Hematopoietic multipotent progenitor cell treated with erythropoietin and hydrocortisone succinate and interleukin-3 and kit ligand, for 4 days (in vitro differentiated cells): ENCODE measurements around the gene RGS7.
"Not testable (repeated sequence)": the region's sequence is repeated elsewhere in the genome, so short reads cannot be mapped to it uniquely, and the experiment has no call there.

ENCODE experiments used
- DNase-seq: peaks from one replicate; pipeline ENCODE4 v3.0.0-alpha.2; 2015

The RGS7 gene

DNA sequence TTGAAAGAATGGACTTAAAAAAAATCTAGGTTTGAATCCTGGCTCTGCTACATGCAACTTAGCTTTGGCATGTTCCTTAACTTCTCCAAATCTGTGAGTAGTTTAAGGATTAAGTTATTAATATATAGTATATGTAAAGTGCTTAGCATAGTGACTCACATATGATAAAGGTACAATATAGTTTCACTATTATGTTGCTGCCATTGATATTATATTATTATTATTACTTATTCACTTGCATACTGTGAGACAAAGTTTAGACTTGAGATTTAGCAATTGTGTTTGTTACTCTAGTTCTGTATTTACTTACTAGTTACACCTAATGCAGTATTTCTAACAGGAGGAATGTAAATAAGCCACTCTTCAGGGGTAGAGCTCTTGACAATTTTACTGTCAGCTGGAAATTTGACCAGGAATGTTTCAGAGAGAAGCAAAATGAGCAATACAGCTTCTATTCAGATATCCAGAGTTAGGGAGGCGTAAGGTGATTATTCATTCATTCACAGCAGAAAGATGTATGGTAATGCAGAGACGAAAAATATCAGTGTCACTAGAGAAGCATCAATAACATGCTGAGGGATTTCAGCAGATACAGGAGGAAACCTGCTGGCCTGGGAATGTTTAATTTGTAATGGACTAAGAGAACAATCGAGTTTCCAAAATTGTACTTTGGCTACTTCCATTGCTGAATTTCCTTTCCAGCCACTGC lies 25.5 kb downstream of the RGS7 start:
- no peak for DNase-seq

DNA sequence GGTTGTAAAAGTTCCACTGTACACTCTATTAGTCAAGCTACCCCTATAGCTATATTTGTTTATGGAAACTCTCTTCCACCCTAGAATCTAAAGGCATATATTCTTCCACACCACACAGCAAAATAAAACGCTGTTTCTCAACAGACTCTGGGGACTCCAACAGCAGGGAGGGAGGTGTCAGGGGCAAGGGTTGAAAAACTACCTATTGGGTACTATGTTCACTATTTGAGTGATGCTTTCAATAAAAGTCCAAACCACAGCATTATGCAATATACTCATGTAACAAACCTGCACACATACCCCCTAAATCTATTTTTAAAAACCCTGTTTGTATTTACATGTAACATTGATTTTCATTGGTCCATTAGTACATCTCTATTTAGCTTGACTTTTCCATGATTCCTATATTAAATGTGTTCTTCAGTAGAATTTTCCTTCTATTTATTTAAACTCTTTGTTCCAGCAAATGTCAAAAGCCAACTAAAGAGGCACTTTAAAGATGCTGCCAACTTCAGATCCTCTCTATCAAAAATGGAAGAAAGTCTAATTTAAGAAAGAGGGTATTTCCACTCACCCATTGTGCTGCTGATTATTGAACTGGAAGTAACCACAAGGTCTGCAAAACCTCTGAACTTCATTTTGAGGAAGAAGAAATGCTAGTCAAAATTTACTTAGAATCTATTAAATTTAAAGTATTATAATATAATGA lies 26.2 kb downstream of the RGS7 start:
- DNase-seq, result no peak

- no peak for DNase-seq
Observed at GRCh38 chr1:241325456-241325855, 31.5 kb downstream of the RGS7 start.

DNA sequence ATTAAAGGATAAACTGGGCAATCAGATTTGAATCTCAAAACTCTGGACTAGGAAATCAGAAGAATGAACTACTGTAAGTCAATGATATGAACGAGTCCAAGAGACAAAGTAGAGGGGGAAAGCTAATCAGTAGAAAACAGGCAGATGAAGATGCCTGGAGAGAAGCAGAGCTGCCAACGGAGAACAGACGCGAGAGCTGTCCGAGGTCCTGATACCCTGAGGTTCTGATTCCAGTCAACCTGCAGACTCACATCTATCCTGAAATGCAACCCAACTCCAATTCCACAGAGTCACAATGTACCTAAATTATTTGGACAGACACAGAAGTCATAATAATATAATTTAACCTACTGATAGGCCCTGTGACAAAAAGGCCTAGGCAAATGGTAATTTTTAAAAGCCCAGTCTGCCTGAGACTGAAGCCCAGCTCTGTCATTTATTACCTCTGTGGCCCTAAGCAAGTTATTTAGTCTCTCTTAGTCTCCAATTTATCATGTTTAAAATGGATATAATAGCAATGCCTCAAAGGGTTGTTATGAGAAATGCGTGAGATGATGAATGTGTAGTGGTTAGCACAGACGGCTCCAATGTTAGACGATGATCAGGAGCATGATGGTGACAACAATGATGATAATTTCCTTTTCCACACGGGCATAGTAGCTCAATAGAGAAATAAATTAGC lies 33.4 kb downstream of the RGS7 start:
- peak; percentile 64 for DNase-seq

DNA sequence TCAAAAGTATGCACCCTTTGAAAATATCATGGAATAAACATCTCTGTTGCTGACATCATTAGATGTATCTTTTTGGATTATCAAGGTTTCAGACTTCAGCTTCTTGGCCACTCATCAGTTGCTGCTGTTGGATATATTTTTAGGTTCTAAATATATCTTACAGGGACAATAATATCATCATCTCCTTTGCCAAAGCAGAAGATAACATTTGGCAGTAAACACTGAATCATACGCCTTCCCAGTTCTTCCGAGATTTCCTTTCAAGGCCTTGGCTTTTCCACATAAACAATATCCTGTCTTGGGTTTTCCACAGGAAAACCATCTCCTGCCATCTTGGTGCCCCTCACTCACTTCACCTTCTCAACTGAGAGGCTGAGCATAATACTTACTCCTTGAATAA lies 39.3 kb downstream of the RGS7 start:
- no peak for DNase-seq

DNA sequence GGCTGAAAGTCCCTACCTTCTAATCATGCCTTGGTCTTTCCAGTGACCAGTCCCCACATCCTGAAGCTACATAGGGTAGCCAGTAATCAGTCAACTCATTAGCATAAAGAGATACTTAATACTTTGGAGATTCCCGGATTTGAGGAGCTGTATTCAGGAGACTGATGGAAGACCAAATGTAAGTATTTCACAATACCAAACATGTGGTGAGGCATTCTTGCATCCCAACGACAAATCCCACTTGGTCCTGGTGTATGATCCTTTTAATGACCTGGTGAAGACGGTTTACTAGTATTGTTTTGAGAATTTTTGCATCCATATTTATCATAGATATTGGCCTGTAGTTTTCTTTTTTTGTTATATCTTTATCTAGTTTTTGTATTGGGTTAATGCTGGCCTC lies 40.6 kb downstream of the RGS7 start:
- DNase-seq, result no peak

- DNase-seq, result no peak
Observed at GRCh38 chr1:241311056-241311746, 45.8 kb downstream of the RGS7 start.

GRCh38 chr1:241310451-241310850 lies 46.6 kb downstream of the RGS7 start:
- no peak for DNase-seq

GRCh38 chr1:241309651-241310050 lies 47.4 kb downstream of the RGS7 start:
- no peak for DNase-seq

DNA sequence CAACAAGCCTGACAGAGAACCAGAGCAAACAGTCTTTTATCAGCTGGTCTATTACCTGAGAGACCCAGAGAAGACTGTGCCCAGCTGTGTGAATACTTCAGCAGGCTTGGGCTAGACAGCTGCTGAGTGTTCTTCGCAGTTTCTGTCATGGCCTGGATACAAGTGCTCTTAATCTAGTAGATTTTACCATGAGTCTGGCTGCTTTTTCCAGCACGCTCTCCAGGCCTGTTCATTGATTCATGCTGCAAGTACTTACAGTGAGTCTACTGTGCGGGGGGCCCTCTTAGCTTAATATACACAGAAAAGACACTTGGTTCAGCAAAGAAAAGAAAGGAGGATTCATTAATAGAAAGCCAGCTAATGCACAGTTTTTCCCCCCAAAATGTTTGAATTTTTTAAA lies 48.5 kb downstream of the RGS7 start:
- no peak for DNase-seq

- DNase-seq, result no peak
Observed at GRCh38 chr1:241308011-241308410, 49.0 kb downstream of the RGS7 start.

- DNase-seq, result no peak
Observed at GRCh38 chr1:241306125-241306790, 50.7 kb downstream of the RGS7 start.

GRCh38 chr1:241302024-241302423 lies 55.0 kb downstream of the RGS7 start:
- not testable (repeated sequence) for DNase-seq

DNA sequence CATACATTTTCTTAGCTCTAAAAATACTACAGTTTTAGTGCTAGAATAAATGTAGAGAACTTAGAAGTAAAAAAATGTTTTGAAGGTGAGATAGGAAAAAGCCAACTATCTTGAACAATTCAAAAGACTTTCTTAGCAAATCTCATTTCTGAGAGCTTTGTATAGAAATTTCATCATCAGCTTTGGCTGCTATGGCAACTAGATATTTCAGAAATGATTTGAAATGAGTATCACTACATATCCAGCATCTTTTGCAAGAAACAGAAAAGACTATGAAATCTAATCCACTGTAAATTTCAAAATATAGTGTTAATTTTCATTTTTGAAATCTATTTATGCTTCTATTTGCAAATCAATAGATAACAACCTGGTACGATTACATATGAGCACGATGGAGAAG lies 57.7 kb downstream of the RGS7 start:
- no peak for DNase-seq

DNA sequence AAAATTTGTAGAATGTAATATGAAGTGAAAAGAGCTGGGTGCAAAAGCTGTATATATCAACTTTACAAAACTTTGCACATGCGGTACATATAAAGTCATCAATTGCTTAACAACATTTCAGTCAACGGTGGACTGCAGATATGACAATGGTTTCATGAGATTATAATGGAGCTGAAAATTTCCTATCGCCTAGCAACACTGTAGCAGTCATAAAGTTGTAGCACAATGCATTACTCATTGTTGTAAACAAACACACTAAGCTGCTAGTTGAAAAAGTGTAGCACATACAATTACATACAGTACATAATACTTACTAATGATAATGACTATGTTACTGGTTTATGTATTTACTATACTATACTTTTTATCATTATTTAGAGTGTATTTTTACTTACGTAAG lies 64.0 kb downstream of the RGS7 start:
- DNase-seq, result no peak

- not testable (repeated sequence) for DNase-seq
Observed at GRCh38 chr1:241291548-241291947, 65.5 kb downstream of the RGS7 start.

GRCh38 chr1:241286486-241286885 lies 70.5 kb downstream of the RGS7 start:
- DNase-seq, result no peak

DNA sequence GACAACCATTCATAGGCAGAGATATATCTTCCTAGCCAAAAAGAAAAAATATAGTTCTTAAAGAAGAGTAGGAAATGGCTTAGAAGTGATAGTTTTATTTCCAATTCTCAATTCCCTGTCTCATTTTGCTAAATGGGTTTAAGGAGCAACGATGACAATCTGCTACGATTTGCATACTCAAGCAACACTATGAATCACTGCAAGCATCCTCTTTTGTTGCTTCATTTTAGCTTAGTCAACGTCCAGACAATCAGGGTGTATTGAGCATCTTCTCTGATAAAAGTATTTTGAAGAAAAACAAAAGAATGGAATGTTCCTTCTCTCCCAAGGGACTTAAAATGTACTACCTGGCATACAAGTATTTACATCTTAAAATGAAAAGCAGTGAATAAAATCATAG lies 80.6 kb downstream of the RGS7 start:
- DNase-seq, result no peak

DNA sequence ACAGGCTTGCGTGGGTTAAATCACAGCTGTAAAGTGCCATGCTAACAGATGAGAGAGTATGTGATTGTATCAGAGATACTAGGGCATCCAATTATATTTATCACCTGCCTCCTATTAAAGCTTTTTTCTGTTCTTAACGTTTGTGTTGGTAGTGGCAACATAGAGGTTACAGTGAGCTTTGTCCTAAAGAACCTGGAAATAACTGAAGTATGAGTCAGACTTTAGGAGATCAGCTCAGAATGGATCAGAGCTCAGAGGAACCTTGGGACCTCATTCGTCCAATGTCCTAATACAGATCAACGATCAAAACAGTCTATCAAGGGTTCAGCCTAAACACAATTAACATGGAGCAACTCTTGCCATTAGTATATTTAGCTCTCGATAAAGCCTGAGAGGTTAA lies 81.0 kb downstream of the RGS7 start:
- no peak for DNase-seq

- no peak for DNase-seq
Observed at GRCh38 chr1:241275226-241275625, 81.8 kb downstream of the RGS7 start.

GRCh38 chr1:241274693-241275092 lies 82.3 kb downstream of the RGS7 start:
- no peak for DNase-seq

GRCh38 chr1:241272828-241273227 lies 84.2 kb downstream of the RGS7 start:
- DNase-seq, result no peak

- no peak for DNase-seq
Observed at GRCh38 chr1:241271427-241271826, 85.6 kb downstream of the RGS7 start.
